ENCODE data around the gene PSME1.

The PSME1 gene

GRCh38 chr14:24177041-24177825 lies 41.2 kb downstream of the PSME1 start:
- FAIRE-seq: no peak

- FAIRE-seq: no peak
Observed at GRCh38 chr14:24177891-24178290, 41.9 kb downstream of the PSME1 start.

- no peak for FAIRE-seq
Observed at GRCh38 chr14:24178399-24179178, 42.6 kb downstream of the PSME1 start.

GRCh38 chr14:24179294-24179960 lies 43.4 kb downstream of the PSME1 start:
- FAIRE-seq: no peak

GRCh38 chr14:24179961-24180796 lies 44.2 kb downstream of the PSME1 start:
- FAIRE-seq: no peak

GRCh38 chr14:24181371-24182077 lies 45.5 kb downstream of the PSME1 start:
- FAIRE-seq: no peak

- FAIRE-seq: no peak
Observed at GRCh38 chr14:24182110-24182882, 46.3 kb downstream of the PSME1 start.

GRCh38 chr14:24183014-24183481 lies 47.1 kb downstream of the PSME1 start:
- no peak for FAIRE-seq

- FAIRE-seq: no peak
Observed at GRCh38 chr14:24184104-24184970, 48.3 kb downstream of the PSME1 start.

- FAIRE-seq: no peak
Observed at GRCh38 chr14:24185026-24185425, 49.0 kb downstream of the PSME1 start.

GRCh38 chr14:24185741-24186140 lies 49.7 kb downstream of the PSME1 start:
- no peak for FAIRE-seq

- no peak for FAIRE-seq
Observed at GRCh38 chr14:24186831-24187538, 51.0 kb downstream of the PSME1 start.

- no peak for FAIRE-seq
Observed at GRCh38 chr14:24187539-24187915, 51.5 kb downstream of the PSME1 start.
